IMR-90 (cell line): ENCODE measurements around the gene KDM2A. TPM values are rescaled to one million over a fixed set of nuclear protein-coding genes. Genes with fewer than 3 reads are reported as not detected.

Source experiments
- MAFK ChIP-seq: IDR thresholded peaks from 2 replicates; pipeline ENCODE4 v1.6.1; 2012; ENCODE audit warnings: low read depth, low read length, improper control_type of control experiment
- NFE2L2 ChIP-seq: fragments of 150-350 bp; IDR thresholded peaks from 2 replicates; pipeline ENCODE4 v1.6.1; 2016; ENCODE audit warnings: low read depth, mild to moderate bottlenecking, low read length
- RFX5 ChIP-seq: IDR thresholded peaks from 2 replicates; pipeline ENCODE4 v1.8.0; 2012; ENCODE audit warnings: low read depth, mild to moderate bottlenecking, low read length, moderate library complexity
- SMC3 ChIP-seq: fragments of 150-350 bp; IDR thresholded peaks from 2 replicates; pipeline ENCODE4 v1.6.1; 2016; ENCODE audit warnings: low read depth, mild to moderate bottlenecking, antibody characterized with exemption, low read length, moderate library complexity
- polyA plus RNA-seq, 3 experiments: library from polyadenylated mRNA; depleted of rRNA; stranded (reverse); fragments of >200 nt; gene quantifications; 2 replicates each; pipeline ENCODE4 v1.2.3, GENCODE V29; 2012; ENCODE audit warnings: low replicate concordance in 1 of 3
- total RNA-seq: library from RNA; depleted of rRNA; stranded (reverse); fragments of >200 nt; gene quantifications from 2 replicates; pipeline ENCODE4 v1.2.3, GENCODE V29; 2012
- TF ChIP-seq, protein P1 (sequence below): conservative IDR thresholded peaks from 2 replicates; pipeline ENCODE4 v1.5.1; 2012; ENCODE audit warnings: mild to moderate bottlenecking, low read depth, low read length, improper control_type of control experiment

KDM2A gene
- total and polyA plus RNA-seq, 2 of the 4 experiments (the other 2 are of a cell fraction): 26.7 to 42.6 TPM

DNA sequence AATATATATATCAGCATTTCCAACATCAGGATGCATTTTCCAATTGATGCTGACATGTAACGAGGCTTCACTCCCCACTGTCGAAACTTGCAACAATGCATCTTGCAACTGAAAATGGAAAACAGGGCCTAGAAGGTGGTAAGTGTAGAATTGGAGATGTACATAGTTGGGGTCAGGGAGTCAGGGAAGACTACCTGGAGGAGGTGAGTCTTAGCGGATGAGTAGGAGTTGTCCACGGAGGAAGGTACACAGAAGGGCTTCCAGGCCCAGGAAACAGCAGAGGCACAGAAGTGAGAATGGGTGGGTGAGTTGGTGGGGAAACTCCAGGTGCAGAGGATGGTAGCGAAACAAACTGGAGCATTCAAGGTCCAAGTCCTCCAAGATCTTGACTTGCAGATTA is 145.2 kb downstream of the KDM2A start (continued):
- TF ChIP-seq, protein P1, sequence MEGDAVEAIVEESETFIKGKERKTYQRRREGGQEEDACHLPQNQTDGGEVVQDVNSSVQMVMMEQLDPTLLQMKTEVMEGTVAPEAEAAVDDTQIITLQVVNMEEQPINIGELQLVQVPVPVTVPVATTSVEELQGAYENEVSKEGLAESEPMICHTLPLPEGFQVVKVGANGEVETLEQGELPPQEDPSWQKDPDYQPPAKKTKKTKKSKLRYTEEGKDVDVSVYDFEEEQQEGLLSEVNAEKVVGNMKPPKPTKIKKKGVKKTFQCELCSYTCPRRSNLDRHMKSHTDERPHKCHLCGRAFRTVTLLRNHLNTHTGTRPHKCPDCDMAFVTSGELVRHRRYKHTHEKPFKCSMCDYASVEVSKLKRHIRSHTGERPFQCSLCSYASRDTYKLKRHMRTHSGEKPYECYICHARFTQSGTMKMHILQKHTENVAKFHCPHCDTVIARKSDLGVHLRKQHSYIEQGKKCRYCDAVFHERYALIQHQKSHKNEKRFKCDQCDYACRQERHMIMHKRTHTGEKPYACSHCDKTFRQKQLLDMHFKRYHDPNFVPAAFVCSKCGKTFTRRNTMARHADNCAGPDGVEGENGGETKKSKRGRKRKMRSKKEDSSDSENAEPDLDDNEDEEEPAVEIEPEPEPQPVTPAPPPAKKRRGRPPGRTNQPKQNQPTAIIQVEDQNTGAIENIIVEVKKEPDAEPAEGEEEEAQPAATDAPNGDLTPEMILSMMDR: no peak
- no peak for TF ChIP-seq MAFK
- no peak for TF ChIP-seq SMC3
- TF ChIP-seq RFX5: no peak
- TF ChIP-seq NFE2L2: no peak
